Stimulated activated CD8-positive, alpha-beta memory T cell treated with anti-CD3 and anti-CD28 coated beads, Interleukin-12 subunit alpha, Interleukin-12 subunit beta, amount 100 ng/mL, for 24 hours (primary cell): Measurements from ENCODE around the gene ATRAID.

Source experiments
- DNase-seq: peaks from one replicate; pipeline ENCODE4 v3.0.0-alpha.2; 2020; ENCODE audit errors: extremely low read depth

ATRAID gene

DNA sequence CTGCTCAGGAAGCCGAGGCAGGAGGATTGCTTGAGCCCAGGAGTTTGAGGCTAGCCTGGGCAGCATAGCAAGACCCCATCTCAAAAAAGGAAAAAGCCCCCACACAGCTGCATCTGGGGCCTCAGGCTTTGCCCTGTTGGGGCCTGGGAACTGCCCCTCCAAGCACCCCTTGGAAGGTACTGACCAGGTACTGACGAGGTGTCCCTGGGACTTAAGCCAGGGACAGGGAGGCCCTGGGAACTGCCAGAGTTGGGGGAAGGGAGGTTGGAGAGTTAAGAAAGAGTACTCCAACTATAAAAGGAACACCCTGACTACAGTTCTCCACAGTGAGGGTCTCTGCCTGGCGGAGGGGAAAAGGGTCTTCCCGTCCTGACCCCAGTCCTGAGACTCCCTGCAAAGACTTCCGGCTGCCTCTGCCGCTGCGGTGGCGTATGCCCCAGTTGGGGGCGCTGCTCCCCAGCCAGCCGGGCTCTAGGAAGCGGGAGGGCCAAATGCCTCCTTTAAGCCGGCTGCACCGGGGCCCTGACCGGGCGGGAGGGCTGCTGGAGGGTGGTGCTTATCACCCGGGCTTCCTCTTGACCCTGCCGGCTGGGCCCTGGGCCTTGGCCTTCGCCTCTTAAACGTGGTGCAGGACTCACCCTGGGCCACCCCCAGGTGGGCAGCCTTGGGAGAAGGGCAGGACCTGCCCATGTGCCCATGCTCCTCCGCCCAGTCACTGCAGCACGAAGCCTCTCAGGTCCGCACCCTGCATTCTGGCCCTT is 38.2 kb downstream of the ATRAID start:
- peak; percentile 24 for DNase-seq

DNA sequence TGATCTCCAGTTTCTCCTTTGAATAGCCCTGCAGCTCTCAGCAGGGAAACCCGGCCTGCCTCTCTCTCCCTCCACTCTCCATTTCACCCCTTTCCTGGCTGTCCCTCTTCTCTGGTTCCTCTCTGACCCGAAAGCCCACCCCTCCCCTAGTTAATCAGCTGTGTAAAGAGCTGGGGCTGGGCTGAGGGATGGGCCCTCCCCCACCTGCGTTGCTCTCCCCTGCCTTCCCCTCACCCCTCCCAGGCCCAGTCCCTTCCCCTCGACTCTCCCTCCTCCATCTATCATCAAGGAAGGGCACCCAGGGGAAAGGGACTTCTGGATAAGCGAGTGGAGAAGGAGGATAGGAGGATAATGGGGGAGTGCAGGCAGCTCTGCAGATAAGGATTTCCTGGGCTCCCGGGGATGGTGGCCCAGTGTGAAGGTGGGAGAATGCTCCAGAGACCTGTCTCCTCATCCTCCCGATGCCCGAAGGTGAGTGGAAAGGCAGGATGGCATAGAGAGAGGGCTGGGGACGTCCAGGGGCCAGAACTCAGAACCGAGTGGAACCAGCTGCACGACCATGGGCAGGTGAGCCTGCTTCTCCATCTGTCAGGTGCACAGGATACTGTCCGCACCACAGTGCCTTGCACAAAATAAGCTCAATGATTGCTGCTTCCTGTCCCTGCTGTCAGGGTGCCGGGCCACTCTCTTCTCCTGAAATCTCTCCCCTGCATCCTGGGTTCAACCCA is 39.0 kb downstream of the ATRAID start:
- no peak for DNase-seq

DNA sequence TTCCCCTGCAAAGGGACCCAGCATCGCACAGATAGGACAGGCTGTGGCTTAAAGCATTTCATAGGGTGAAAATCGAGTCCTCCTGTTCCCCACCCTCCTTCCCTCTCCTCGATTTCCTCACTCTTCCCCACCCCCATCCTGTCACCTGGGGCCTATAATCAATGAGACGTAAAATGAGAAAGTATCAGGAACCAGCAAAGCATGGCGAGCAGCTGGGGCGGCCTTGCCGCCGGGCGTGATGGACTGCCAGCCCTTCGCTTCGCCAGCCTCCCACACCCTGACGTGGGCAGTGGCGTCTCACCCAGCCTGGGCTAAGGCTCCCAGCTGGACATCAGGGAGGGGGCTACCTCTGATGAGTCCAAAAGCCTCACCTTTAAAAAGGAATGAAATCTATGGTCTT is 39.9 kb downstream of the ATRAID start:
- DNase-seq = no peak

DNA sequence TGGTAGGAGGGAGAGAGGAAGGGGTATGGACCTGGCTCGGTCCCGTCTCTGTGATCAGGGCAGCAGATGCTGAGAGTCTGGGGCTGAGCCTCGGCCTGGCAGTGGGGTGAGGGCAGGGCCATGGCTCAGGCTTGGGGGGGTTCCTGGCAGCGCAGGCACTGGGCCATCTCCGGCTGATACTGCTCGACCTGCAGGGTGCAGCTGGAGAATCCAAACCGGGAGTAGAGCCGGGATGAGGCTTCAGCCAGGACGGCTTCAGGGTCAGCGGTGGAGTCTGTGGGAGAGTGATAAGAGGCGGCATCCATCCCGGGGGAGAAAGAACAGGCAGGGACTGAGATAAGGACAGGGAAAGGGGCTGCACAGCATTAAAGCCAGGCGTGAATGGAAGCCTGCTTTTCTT is 43.3 kb downstream of the ATRAID start:
- DNase-seq = no peak

DNA sequence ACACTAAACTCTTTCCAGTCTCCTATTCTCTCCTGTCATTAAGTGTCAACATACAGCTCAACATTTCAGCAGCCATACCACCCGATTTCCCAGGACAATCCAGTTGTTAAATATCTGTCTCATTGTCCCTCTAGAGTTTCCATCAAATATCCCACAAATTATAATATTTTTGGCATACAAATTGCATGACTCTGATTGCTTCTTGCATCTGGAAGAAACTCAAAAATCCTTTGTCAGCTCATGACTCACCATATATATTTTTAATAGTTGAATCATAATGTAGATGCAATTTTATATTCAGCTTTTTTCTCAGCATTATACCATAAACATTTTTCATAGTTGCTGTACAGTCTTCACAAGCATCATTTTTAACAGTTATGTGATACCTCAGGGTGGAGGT is 43.8 kb downstream of the ATRAID start:
- no peak for DNase-seq

DNA sequence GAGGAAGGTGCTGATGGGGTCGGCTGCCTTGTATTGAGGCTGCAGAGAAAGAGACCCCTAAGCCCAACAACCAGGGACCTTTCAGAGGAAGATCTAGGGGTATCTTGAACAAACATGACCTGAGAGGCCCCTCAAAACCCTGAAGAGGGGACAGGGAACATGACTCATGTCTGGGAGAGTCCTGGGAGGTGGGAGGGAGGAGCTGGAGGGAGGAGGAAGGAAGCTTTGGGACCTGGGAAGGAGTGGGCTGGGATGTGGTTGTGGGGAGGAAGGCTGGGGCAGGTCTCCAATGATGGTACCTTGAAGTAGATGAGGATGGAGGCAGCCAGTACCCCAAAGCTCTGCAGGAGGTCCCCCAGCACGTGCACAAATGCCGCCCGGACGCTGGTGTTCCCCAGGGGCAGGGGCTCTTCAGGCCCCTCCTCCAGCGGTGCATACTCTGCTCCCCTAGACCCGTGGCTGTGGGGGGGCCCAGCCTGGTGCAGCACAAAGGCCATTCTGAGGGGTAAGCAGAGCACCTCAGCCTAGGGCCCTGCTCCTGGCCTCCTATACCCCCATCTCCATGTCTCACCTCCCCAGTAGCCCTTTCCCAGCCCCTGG is 45.1 kb downstream of the ATRAID start:
- no peak for DNase-seq

DNA sequence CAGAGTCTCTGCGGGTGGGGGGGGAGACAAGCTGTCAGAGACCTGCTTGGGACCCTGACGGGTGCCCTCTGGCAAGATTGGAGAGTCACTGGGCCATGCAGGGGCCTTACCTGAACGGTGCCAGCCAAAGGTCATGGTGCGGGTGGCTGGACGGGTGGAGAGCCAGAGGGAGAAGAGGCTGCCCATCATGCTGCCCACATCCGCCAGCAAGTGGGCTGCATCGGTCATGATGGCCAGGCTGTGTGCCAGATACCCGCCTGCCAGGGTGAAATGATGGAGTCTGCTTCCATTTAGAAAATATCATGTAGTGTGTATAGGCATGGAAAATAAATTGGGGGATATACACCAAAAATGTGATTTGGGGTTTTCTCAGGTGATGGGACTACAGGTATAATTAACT is 46.2 kb downstream of the ATRAID start:
- DNase-seq = no peak

DNA sequence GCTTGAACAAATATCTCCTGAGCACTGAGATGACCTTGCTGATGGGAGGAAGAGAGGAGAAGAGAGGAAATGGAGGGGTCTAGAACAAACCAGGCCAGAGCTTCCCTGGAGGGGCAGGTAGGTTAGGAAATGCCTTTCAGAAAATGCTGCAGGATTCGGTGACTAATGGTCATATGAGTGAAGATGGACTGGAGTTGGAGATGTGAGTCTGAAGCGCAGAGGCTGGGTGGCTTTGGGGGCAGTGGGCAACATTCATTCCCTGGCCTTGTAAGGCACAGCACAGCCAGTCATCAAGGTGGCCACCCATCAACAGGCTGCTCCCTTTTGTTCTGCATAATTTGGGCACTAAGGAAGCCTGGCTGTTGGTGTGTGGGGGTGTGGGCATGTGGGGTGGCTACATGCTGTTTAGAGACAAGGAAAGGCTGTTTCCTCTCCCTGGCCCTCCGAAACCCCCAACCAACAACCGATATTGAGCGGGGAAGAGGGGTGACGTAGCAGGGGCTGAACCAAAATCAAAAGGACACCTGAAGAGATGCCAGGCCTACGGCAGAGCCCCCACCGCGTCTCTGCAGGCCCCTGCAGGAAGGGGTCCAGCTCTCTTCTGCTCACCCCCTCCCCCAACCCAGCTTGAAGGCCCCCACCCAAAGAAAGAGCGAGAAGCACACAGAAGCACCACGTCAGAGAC is 49.5 kb downstream of the ATRAID start:
- DNase-seq = no peak

DNA sequence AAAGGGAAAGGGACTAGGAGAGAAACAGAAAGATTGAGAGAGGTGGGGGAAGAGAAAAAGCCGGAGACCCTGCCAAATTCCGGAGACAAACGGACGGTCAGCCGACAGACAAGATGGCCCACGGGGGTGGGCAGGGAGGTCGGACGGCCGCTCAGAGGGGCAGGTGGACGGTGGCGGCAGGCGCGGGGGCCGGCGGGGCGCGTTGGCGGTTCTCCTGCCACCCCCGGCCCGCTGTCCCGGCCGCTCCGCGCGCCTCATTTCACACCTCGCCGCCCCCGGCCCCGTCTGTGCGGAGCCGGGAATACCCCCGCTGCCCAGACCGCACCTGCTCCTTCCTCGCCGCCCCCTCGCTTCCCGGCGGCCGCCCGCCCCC is 50.1 kb downstream of the ATRAID start:
- DNase-seq = no peak

DNA sequence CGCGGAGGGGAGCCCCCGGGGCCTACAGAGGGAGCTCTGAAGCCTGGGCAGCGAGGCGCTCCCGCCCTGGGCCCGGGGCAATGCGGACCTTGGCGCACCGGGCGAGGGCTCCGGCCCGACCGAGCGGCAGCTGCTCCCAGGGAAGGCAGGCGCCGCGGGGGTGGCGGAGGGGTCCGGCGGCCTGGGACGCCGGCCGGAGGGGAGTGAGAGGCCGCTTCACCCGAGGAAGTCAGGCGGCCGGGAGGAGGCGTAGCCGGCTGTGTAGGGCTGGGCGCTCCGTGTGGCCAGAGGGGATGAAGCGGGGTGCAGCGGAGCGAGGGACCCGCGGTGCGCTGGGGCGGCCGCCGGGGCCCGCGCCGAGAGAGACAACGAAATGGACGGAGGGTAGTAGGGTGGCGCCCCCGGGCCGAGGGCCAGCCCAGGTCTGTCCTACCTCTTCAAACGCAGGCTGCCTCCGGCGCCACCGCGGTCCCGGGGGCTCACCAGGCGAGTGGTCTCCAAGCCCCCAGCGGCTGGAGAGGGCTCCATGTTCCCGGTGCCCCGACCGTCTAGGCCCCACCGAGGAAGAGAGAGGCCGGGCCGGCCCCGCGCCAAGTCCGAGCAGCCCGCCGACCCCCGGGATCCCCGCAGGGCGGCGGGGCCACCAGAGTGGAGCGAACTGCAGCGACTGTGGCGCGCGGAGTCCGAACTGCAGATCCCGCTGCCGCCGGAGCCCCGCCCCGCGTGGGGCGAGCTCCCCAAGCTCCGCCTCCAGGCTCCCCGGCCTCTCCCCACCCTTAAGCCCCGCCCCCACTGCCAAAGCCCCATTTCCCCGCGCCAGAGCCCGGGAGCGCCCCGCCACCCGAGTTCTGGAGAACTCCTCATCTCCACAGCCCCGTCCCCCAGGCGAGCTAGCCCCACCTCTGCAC is 50.8 kb downstream of the ATRAID start, which contains the start of gene SLC30A3:
Gene SLC30A3, minus strand, starts transcription at position 669 of the 908 bp plus-strand sequence. Its CDS starts 141 bp downstream, at position 528.
- peak; percentile 42 for DNase-seq

DNA sequence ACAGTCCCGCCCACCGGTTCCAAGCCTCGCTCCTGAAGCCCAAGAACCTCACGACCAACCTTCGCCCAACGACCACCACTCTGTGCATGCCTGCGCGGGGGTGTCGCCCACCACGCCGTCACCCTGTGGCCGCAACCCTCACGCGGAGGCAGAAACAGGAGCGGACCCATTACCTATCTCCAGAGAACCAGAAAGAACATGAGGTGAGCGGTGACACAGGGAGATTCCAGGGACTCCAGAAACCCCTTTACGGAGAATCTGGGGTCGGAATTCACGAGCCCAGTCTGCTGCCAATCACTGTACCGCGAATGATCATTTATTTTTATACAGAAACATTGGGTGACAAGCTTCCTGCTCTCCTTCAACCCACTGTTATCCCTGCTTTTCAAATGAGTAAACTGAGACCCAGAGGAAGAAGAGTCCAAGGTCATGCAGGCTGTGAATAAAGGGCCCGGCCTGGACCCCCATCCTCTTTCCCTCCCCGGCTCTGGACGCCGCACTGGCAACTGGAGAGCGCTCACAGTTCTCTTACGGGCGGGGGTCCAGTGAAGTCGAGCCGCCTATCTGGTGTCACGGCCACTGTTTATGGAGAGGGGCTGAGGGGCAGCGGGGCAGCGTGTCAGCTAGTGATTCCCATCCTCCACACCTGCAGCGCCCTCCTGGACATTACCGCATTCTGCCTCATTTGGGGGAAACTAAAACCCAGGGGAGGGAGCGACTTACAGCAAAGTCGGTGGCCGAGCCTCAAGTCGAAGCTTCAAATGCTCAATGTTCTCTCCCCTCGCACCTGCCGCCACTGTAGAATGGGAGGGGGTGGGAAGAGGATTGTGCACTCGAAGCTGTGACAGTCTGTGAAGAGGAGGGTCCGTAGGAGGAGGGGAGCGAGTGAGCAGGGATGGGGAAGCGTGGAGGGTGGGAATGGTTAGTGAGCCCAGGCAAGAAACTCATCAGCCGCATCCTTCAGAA is 51.7 kb downstream of the ATRAID start:
- DNase-seq = no peak

DNA sequence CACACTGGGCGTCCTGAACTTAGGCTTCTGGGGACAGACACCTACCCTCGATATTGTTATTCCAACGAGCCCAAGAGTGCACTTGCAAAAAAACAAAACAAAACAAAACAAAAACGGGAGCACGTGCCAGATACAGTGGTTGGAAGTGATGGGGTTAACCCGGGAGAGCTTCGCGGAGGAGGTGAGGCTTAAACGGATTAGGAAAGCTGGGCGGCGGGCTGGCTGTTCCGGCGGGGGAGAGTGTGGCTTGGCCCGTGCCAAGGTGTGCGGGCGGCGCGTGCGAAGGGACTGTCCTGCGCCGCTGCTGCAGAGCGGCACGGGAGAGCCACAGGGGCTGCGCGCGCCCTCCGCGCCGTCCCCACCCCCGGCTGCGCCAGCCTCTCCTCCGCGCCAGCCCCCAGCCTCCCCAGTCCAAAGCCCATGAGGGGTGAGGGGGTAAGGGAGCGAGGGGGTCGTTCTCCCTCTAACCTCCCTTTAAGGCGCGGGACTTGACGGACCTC is 52.5 kb downstream of the ATRAID start:
- no peak for DNase-seq

DNA sequence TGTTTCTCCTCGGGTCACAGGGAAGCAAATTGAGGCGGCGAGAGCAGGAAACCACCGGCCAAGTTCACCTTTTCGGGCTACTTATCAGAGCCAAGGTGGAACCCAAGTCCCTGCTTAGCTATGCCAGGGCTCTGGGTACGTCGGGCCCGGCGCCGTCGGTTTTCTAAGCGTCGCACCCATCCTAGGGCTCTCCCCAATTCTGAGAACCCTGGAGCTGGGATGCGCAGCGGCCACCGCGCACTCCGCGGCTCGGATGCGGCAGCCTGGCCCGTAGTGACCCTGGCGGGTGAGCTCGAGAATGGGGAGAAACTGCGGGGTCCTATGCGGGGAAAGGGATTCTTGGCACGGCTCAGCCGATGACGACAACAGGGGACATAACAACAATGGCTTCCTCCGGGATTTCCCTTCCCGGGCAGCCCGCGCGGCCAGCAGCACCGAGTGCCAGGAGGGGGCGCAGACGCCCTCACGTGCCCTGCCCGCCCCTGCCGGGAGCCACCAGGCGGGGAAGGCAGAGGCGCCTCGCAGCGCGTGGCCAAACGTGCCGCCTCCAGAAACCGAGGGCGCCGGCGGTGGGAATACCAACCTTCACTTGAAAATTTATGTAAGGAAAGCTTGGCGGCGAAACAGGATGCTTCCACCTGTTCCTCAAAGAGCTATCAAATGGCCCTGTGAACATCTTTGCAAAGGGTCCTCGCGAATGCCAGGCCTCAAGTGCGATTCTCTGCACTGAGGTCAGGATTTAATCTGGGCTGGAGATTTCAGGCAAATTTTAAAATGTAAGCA is 53.1 kb downstream of the ATRAID start:
- peak; percentile 34 for DNase-seq

DNA sequence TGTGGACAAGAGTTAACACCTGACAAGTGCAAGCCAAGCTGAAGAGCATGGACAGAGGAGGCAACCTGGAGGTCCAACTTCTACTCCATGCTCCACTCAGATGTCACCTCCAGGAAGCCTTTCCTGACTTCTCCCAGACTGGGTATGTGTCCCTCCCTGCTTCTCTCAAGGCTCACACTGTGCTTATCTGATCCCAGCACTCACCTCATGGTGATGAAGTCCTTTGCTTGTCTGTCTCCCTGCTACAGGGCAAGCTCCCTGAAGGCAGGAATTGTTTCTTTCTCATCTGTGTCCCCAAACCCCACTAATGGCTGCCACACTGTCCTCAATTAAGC is 53.7 kb downstream of the ATRAID start:
- no peak for DNase-seq
